MM.1S (cell line): ENCODE data around the gene FNDC5.

Source experiments
- DNase-seq: peaks from one replicate; pipeline ENCODE4 v3.0.0-alpha.2; 2015
- H2AFZ ChIP-seq: fragments of 300-600 bp; sonication (generic); 2 replicates; pipeline ENCODE4 v1.6.0; 2016; ENCODE audit warnings: antibody characterized with exemption, low read length
- H3F3A ChIP-seq: fragments of 300-600 bp; sonication (generic); 2 replicates; pipeline ENCODE4 v1.6.1; 2016; ENCODE audit warnings: mild to moderate bottlenecking, antibody characterized with exemption, low read length, moderate library complexity, mixed read lengths; ENCODE audit not compliant: insufficient read depth
- H3K27ac ChIP-seq: fragments of 300-600 bp; sonication (generic); 2 replicates; pipeline ENCODE4 v1.5.1; 2016; ENCODE audit warnings: mild to moderate bottlenecking, low read length
- H3K27me3 ChIP-seq: fragments of 300-600 bp; sonication (generic); replicated peaks from 2 replicates; pipeline ENCODE4 v1.6.0; 2016; ENCODE audit warnings: low read length; ENCODE audit not compliant: insufficient read depth
- H3K36me3 ChIP-seq: fragments of 300-600 bp; sonication (generic); replicated peaks from 2 replicates; pipeline ENCODE4 v1.6.1; 2016; ENCODE audit warnings: mild to moderate bottlenecking, low read length, mixed read lengths; ENCODE audit not compliant: insufficient read depth
- H3K4me1 ChIP-seq: fragments of 300-600 bp; sonication (generic); 2 replicates; pipeline ENCODE4 v1.6.1; 2016; ENCODE audit warnings: low read length, mixed read lengths
- H3K4me2 ChIP-seq: fragments of 300-600 bp; sonication (generic); 2 replicates; pipeline ENCODE4 v1.6.0; 2016; ENCODE audit warnings: low read depth, low read length
- H3K4me3 ChIP-seq: fragments of 300-600 bp; sonication (generic); 2 replicates; pipeline ENCODE4 v1.5.1; 2016; ENCODE audit warnings: low read length, mixed read lengths
- H3K79me2 ChIP-seq: fragments of 300-600 bp; sonication (generic); 2 replicates; pipeline ENCODE4 v1.6.1; 2016; ENCODE audit warnings: mixed run types, low read length, mixed read lengths
- H3K9ac ChIP-seq: fragments of 300-600 bp; sonication (generic); 2 replicates; pipeline ENCODE4 v1.6.1; 2016; ENCODE audit warnings: low read length, mixed read lengths
- H3K9me2 ChIP-seq: fragments of 300-600 bp; sonication (generic); replicated peaks from 2 replicates; pipeline ENCODE4 v1.6.1; 2016; ENCODE audit warnings: mild to moderate bottlenecking, low read length, mixed read lengths; ENCODE audit not compliant: insufficient read depth
- H3K9me3 ChIP-seq: fragments of 300-600 bp; sonication (generic); replicated peaks from 2 replicates; pipeline ENCODE4 v1.6.1; 2016; ENCODE audit warnings: mild to moderate bottlenecking, low read length, mixed read lengths; ENCODE audit not compliant: insufficient read depth
- H4K20me1 ChIP-seq: fragments of 300-600 bp; sonication (generic); 2 replicates; pipeline ENCODE4 v1.6.1; 2016; ENCODE audit warnings: mild to moderate bottlenecking, low read length, moderate library complexity, mixed read lengths; ENCODE audit not compliant: insufficient read depth
- EZH2 ChIP-seq: fragments of 300-600 bp; sonication (generic); optimal IDR thresholded peaks from 2 replicates; pipeline ENCODE3; 2017; ENCODE audit warnings: low read depth, mild to moderate bottlenecking, antibody characterized with exemption, low read length, mixed read lengths
- EZH2phosphoT487 ChIP-seq: fragments of 300-600 bp; sonication (generic); IDR thresholded peaks from 2 replicates; pipeline ENCODE4 v1.6.1; 2018; ENCODE audit warnings: antibody characterized with exemption, low read length
- TF ChIP-seq, protein P1 (sequence below): fragments of 300-600 bp; sonication (generic); IDR thresholded peaks from 2 replicates; pipeline ENCODE4 v1.5.1; 2016; ENCODE audit warnings: antibody characterized with exemption, low read length, mixed read lengths

The FNDC5 gene

DNA sequence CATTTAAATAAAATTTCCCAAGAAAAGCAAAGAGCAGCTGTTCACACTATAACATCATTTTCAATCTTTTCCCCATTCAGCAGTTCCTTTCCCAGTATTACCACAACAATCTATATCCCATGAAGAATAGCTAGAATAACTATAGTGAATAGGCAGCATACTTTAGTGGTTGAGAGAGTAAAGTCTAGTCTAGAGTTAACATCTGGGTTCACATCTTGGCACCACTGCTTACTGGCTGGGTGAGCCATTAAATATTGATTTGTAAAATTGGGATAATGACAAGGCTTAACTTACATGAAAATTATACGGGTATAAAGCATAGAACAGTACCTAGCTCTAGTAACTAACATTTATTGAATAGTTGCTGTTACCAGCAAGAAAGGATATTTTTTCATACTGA lies 38.8 kb downstream of the FNDC5 start:
- no peak for DNase-seq
- TF ChIP-seq, protein P1, sequence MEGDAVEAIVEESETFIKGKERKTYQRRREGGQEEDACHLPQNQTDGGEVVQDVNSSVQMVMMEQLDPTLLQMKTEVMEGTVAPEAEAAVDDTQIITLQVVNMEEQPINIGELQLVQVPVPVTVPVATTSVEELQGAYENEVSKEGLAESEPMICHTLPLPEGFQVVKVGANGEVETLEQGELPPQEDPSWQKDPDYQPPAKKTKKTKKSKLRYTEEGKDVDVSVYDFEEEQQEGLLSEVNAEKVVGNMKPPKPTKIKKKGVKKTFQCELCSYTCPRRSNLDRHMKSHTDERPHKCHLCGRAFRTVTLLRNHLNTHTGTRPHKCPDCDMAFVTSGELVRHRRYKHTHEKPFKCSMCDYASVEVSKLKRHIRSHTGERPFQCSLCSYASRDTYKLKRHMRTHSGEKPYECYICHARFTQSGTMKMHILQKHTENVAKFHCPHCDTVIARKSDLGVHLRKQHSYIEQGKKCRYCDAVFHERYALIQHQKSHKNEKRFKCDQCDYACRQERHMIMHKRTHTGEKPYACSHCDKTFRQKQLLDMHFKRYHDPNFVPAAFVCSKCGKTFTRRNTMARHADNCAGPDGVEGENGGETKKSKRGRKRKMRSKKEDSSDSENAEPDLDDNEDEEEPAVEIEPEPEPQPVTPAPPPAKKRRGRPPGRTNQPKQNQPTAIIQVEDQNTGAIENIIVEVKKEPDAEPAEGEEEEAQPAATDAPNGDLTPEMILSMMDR, result no peak
- TF ChIP-seq EZH2 (no peak), EZH2phosphoT487 (no peak)
- no peak overlapping the region for H3K9ac ChIP-seq

DNA sequence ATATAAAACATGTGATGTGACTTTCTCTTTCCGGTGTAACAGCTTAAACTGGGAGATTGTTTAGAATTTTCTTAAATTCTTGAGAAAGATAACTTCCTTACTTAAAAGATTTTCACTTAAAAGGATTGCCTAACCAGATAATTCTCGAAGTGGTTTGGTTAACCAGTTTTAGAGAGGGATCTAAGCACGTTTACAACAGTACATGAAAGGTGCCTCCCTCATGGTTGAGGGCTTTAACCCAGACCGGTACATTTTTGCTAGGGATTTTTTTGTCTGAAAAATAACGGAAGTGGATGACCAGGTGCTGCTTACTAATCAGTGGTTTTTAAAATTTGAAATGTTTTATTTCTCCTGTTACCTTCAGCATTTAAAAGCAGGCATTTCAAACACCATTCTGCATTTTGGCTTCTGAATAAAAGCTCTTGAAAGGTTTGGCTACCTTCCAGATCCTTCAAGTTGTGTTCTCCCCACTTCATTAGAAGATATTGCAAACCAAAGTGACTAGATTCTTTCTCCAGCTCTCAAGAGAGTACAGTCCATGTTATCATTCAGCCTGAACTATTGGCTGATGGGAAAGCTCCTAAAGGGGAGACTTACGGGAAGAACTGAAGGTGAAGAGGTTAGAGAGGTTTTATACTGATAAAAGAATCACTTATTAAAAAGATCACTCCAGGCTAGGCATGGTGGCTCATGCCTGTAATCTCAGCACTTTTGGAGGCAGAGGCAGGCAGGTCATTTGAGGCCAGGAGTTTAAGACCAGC lies 40.4 kb downstream of the FNDC5 start:
- H3K9ac ChIP-seq, result no peak overlapping the region
- no peak overlapping the region for H2AFZ ChIP-seq
- TF ChIP-seq EZH2 (no peak), EZH2phosphoT487 (no peak)
- TF ChIP-seq, protein P1, result no peak
- no peaks in the 10 kb centered on the region for H3K9me2 ChIP-seq
- H3F3A ChIP-seq, result 0 out of 2 replicates have a peak, but pooled peaks cover 5% of the 10 kb centered on the region
- H3K79me2 ChIP-seq, result peaks cover 31% of the 10 kb centered on the region
- peaks cover 9% of the 10 kb centered on the region; the same call in 1 of the 2 replicates for H3K4me1 ChIP-seq
- H3K4me3 ChIP-seq, result no peak overlapping the region
- peaks cover 12% of the 10 kb centered on the region; the same call in 1 of the 2 replicates for H3K36me3 ChIP-seq
- H3K9me3 ChIP-seq, result no peaks in the 10 kb centered on the region
- H3K27me3 ChIP-seq, result no peaks in the 10 kb centered on the region
- H4K20me1 ChIP-seq, result no peaks in the 10 kb centered on the region
- no peak for DNase-seq
- no peak overlapping the region for H3K27ac ChIP-seq
- H3K4me2 ChIP-seq, result no peak overlapping the region

More for the DNA sequence above, 38.8 kb downstream of the FNDC5 start:
- Histone ChIP-seq H4K20me1 (no peaks in the 10 kb centered on the region), H3K4me1 (peaks cover 9% of the 10 kb centered on the region; the same call in 1 of the 2 replicates), H3K27me3 (no peaks in the 10 kb centered on the region), H3F3A (0 out of 2 replicates have a peak, but pooled peaks cover 5% of the 10 kb centered on the region), H3K79me2 (peaks cover 15% of the 10 kb centered on the region), H3K9me3 (no peaks in the 10 kb centered on the region), H2AFZ (no peak overlapping the region), H3K27ac (no peak overlapping the region), H3K9me2 (no peaks in the 10 kb centered on the region), H3K36me3 (peaks cover 12% of the 10 kb centered on the region; the same call in 1 of the 2 replicates), H3K4me2 (no peak overlapping the region), H3K4me3 (no peak overlapping the region)

DNA sequence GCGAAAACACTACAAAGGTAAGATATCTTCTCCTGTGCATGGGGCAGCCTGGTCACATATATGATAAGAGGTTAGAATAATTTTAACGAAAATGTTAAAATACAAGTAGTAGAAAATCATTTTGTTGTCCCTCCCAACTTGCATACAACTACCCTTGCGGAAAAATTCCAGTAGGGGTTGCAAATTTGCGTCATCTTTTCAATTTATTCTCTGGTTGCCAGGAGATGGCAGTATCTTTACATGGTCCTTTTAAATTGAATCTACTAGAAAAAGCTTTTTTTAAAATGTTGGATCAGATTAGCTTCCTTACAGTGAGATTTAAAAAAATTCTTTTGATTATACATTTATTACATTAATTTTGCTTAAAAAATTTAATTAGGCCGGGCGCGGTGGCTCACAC lies 42.4 kb downstream of the FNDC5 start:
- TF ChIP-seq EZH2phosphoT487, result no peak
- no peak for TF ChIP-seq EZH2
- TF ChIP-seq, protein P1, result no peak
- no peak overlapping the region for H3K4me3 ChIP-seq
- H3K4me2 ChIP-seq, result no peak overlapping the region
- DNase-seq, result no peak
- H3K36me3 ChIP-seq, result peaks cover 8% of the 10 kb centered on the region; the same call in 1 of the 2 replicates
- no peaks in the 10 kb centered on the region for H3K9me3 ChIP-seq
- peaks cover 9% of the 10 kb centered on the region; the same call in 1 of the 2 replicates for H3K4me1 ChIP-seq
- H3F3A ChIP-seq, result 0 out of 2 replicates have a peak, but pooled peaks cover 5% of the 10 kb centered on the region
- H3K27ac ChIP-seq, result no peak overlapping the region
- no peaks in the 10 kb centered on the region for H3K27me3 ChIP-seq
- H4K20me1 ChIP-seq, result no peaks in the 10 kb centered on the region
- H3K79me2 ChIP-seq, result peaks cover 41% of the 10 kb centered on the region
- H3K9me2 ChIP-seq, result no peaks in the 10 kb centered on the region
- H3K9ac ChIP-seq, result no peak overlapping the region
- no peak overlapping the region for H2AFZ ChIP-seq
